HTERT RPE-1 (cell line): ENCODE data around the gene GSG1.
"Not testable (repeated sequence)": the region's sequence is repeated elsewhere in the genome, so short reads cannot be mapped to it uniquely, and the experiment has no call there.

Experiments used
- in situ Hi-C: fragments of 300-500 bp; cut with MboI; formaldehyde crosslinking; loops from 4 replicates; pipeline ENCODE4 v1.14.3; 2020; ENCODE audit warnings: low sequenced_read_pairs

GSG1 gene

DNA sequence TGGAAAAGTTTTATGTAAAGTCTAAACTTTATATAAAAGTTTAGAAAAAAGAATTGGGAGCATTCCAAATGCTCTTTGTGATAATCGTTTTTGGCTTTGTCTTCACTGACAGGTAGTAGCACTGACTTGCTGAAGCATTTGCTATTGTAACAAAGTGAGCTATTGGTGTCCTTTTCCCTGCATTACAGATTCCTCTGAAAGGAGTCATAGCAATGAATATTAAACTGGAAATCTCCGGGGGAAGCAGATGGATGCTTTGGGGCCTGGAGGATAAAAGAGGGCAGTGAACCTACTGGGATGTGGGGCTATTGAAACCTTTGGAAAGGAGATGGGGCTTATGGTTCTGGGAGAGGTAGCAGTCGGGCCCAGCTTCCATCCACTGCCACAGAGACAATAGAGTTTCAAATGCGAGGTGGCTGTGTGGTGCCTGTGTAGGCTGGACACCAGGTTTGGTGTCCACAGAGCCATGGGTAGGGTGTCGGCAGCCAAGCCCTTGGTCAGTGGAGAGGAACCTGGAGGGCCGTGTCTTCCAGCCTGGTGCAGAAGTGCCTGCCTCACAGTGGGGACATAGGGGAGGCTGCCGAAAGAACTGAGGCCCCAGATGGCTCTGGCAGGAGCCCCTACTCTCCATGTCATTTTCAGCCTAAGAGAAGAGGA is 10.1 kb downstream of the GSG1 start:
- in situ Hi-C loops = no loop called here

GRCh38 chr12:13091832-13092231 is 11.6 kb downstream of the GSG1 start:
- in situ Hi-C loops = no loop called here

- in situ Hi-C loops = no loop called here
Measured at GRCh38 chr12:13090054-13090453, 13.4 kb downstream of the GSG1 start.

- in situ Hi-C loops = no loop called here
Measured at GRCh38 chr12:13088496-13088895, 15.0 kb downstream of the GSG1 start.

- in situ Hi-C loops = no loop called here
Measured at GRCh38 chr12:13087766-13088165, 15.7 kb downstream of the GSG1 start.

- in situ Hi-C loops = no loop called here
Measured at GRCh38 chr12:13085968-13086686, 17.3 kb downstream of the GSG1 start.

DNA sequence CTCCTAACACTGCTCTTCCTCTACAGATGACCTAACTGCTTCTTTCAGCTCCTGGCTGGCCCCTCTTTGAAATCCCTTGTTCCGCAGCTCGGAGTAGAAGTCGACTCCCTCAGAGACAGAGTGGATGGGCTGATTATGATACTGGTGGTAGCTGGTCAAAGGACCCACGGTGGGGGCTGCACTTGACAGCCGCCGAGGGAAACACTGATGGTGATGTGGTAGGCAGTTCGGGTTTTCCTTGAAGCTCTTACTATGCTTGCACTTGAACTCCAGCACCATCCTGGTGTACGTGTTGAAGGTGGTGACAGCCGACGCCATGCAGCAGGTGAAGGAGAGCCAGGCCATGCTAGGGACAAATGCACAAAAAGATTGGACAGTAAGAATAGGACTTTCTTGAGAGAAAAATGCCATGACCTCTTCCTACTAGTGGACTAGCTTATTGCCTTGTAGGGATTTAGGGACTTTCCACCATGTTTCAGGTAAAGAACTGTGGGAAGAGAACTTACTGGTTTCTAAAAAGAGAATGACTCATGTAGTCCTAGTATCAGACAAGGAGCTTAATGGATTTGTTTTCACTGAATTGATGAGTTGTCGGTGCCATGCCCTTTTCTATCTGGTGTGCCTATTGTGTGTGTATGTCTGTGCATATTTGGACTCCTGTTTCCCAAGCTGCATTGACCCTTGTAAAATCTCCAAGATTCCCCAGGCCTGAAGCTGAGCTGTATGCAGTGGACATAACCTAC is 18.4 kb downstream of the GSG1 start:
- in situ Hi-C loops = no loop called here

DNA sequence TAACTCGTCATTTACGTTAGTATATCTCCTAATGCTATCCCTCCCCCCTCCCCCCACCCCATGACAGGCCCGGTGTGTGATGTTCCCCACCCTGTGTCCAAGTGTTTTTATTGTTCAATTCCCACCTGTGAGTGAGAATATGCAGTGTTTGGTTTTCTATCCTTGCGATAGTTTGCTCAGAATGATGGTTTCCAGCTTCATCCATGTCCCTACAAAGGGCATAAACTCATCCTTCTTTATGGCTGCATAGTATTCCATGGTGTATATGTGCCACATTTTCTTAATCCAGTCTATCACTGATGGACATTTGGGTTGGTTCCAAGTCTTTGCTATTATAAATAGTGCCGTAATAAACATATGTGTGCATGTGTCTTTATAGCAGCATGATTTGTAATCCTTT is 19.8 kb downstream of the GSG1 start:
- in situ Hi-C loops = not testable (repeated sequence)

GRCh38 chr12:13082861-13083260 is 20.6 kb downstream of the GSG1 start:
- in situ Hi-C loops = no loop called here

DNA sequence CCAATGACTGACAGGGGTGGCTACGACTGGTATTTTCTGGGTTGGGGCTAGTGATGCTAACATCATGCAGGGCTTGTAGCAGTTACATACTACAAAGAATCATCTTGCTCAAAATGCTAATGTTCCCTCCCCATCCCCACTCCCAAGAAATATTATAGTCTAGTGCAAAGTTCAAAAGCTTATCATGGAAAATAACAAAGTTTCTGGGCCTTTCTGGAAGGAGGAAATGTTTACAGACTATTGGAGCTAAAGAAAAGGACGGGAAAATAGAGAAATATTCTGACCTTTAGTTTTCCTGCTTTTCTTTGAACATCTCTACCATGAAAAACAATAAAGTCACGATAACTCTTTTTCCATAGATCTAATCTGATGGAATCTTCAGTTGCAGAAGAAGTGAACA is 23.2 kb downstream of the GSG1 start:
- in situ Hi-C loops = no loop called here

DNA sequence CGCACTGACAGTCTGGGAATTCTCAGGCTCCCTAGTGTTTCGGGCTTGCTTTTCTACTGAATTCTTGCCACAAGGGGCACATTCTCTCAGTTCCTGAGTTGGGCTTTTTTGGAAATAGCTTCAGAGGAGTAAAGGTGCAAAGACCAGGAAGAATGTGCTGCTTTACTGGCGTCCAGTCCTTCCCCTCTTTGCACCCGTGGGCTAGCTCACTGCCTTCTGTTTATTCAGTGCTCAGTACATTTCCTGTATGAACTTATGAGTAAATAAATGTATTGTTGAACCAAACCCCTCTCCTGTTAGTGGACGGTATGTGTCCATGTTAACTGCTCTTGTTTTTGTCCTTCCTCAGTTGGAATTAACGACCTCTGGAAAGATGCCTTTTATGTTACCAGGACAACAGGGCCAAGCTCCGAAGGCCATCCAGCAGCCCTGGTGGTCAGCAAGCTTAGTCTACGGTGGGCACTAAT is 24.0 kb downstream of the GSG1 start:
- in situ Hi-C loops = no loop called here

DNA sequence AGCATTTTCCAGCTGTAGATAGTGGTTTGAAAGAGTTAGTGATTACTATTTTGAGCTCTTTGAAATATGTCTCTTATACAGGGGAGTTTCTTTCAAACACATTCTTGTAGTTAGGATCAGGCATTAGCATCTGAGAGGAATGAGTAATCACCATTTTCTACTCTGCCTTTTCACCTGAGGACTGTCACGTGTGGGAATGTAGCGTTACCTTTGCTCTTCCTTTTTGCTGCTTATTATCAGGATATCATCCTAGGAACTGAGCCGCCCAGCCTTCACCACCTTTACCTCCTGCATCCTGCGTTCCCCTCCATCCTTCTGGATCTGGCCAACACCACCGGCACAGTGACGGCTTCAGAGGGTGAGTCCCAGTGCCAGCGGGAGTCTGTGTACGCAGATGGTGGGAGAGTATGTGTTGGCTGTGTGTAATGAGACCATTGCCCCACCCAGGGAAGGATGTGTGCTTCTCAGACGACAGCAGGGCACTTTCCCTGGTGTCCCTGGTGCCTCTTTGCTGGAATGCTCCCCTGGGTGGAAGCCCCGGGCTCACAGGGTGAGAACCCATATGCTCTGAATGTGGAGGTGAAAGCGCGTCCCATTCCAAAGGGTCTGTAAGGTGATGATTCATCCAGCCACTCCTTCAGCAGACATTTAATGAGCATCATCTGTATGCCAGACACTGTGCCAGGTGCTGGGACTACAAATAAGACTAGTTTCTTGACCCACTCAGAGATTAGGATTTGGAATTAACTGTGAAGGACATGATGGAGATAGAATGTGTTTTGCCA is 27.5 kb downstream of the GSG1 start:
- in situ Hi-C loops = no loop called here

GRCh38 chr12:13075118-13075480 is 28.4 kb downstream of the GSG1 start:
- in situ Hi-C loops = no loop called here

DNA sequence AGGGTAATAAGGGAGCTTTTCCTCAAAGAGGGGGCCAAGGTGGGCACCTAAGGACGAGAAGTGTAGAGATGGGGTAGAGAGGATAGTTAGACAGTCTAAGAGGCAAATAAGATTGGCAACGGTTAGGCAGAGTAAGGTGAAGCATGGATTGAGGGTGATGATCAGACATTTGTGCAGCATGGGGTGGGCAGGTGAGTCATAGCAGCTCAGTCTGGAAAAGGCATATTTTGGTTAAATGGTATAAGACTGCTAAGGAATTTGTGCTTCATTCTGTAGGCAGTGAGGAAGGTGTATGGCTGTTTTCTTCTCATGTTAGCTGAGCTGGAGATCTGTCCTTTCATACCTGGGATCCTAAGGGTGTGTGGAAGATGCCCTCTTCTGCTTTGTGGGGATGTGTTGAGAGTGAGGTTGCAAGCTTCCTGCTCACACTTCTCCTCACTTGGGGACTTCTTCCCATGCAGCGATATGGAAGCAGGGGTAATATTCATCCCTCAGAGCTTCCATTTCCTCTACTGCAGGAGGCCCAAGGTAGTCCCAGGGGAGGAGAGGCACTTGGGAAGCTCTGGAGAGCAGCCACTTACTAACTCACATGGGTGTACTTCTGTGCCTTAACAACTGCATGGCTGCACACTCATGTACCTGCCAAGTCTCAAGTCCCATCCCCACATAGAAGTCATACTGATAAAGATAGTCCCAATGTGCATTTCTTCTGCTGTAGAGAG is 28.9 kb downstream of the GSG1 start:
- in situ Hi-C loops = no loop called here

DNA sequence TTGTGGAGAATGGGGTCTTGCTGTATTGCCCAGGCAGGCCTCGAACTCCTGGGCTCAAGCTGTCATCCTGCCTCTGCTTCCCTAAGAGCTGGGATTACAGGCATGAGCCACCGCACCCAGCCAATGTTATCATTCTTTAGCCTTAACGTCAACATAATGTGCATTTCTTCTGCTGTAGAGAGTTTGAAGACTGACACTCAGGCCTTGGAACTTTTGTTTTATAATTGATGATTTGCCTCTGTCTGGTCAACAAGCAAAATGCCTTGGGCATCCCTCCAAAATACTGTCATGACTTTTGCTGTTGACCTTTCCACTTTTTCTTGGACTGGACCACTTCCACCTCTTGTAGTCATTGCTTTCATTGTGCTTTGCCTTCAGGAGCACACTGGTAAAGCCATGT is 30.3 kb downstream of the GSG1 start:
- in situ Hi-C loops = no loop called here

- in situ Hi-C loops = no loop called here
Measured at GRCh38 chr12:13071305-13072280, 31.9 kb downstream of the GSG1 start.

GRCh38 chr12:13069380-13069779 is 34.1 kb downstream of the GSG1 start:
- in situ Hi-C loops = no loop called here

- in situ Hi-C loops = no loop called here
Measured at GRCh38 chr12:13067322-13067721, 36.1 kb downstream of the GSG1 start.

DNA sequence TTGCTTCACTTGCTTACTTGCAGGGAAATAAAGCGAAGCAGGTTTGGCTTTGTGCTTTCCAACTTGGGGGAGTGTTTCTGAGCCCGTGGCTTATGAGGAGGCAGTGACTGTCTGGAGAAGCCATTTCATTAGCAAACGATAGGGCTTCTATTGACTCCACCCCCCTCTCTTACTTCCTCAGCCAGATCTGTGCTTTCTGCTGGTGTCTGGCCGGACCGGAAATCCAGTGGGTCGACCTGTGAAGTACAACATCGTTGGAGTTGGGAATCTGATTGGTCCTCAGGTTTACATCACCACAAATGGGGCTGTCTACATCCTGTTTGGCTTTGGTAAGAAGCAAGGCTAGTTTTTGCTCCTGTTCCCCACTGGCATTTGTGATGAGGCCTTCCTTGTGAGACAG is 37.0 kb downstream of the GSG1 start:
- in situ Hi-C loops = no loop called here
